Middle frontal gyrus (tissue), 1 donor: Measurements from ENCODE around the gene TNFAIP2.

Experiments used
- DNase-seq: peaks from one replicate; pipeline ENCODE4 v3.0.0-alpha.2; 2015; ENCODE audit warnings: low spot score; ENCODE audit errors: extremely low spot score

TNFAIP2 gene

GRCh38 chr14:103094406-103095209 lies 28.7 kb upstream of the TNFAIP2 start, which contains the start of gene EXOC3L4:
Gene EXOC3L4, plus strand, starts transcription at chr14:103094725. Its CDS starts 5,495 bp downstream, at chr14:103100220.
- DNase-seq, result no peak

DNA sequence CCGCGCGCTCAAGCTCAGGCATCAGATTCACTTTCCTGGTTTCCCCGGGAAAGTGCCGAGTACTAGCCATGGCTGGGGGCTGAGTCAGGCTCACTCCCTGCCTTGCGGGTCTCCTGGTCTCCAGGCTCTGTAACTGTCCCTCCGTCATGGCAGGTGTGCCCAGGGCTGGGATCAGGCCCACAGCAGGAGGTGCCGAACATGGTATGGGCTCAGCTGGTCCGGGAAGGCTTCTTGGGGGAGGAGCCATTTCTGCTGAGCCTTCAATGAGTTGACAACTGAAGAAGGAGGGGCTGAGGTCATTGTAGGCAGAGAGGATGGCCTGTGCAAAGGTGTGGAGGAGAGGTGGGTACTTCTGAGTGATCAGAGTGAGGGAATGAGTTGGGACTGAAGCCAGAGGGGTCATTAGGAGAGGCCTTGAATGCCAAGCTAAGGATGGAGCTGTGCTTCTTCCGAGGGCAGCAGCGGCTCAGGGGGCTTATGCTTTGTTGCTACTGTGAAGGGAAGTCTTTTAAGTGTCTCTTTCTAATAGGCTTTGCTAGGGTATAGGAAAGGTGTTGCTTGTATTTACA lies 28.0 kb upstream of the TNFAIP2 start:
- DNase-seq, result no peak

DNA sequence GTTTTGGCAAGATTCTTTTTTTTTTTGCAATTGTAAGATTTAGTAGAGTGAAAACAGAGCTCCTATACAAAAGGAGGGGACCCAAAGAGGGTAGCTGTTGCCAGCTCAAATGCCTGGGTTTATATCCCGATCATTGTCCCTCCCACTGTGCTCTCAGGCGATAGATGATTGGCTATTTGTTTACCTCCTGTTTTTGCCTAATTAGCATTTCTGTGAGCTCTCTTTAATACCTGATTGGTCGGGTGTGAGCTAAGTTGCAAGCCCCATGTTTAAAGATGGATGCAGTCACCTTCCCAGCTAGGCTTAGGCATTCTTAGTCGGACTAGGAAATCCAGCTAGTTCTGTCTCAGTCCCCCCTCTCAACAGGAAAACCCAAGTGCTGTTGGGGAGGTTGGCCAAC lies 26.9 kb upstream of the TNFAIP2 start:
- DNase-seq, result no peak

- no peak for DNase-seq
These were observed 25.8 kb upstream of the TNFAIP2 start for GRCh38 chr14:103097244-103097993.

GRCh38 chr14:103097994-103098957 lies 25.0 kb upstream of the TNFAIP2 start:
- no peak for DNase-seq

DNA sequence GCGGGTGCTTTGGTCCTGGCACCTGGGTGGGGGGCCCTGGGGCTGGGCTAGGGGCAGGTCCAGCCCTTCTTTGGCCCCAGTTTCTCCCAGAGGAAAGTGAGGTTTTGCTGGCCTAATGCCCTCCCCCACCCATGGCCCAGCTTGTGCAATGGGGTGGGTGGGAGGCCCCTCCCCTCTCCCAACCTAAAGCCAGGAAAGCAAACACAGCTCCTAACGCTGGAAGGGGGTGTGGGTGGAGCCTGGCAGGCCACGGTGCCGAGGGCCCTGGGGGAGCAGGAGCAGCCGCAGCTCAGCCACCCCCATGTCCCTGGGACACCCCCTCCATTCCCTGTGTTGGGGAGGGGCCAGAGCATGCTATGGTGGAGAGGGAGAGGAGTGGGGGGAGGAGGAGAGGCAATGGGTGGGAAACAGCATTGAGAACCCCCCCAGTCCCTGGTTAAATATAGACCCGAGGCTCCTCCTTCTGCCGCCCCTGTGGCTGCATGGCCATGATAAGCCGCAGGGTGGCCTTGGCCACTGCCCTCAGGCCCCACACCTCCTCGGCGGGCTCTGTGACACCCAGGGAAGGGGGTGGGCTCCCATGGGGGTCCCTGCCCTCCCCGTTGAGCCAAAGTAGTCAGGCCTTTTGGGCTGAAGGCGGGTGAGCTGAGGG lies 24.1 kb upstream of the TNFAIP2 start:
- no peak for DNase-seq

DNA sequence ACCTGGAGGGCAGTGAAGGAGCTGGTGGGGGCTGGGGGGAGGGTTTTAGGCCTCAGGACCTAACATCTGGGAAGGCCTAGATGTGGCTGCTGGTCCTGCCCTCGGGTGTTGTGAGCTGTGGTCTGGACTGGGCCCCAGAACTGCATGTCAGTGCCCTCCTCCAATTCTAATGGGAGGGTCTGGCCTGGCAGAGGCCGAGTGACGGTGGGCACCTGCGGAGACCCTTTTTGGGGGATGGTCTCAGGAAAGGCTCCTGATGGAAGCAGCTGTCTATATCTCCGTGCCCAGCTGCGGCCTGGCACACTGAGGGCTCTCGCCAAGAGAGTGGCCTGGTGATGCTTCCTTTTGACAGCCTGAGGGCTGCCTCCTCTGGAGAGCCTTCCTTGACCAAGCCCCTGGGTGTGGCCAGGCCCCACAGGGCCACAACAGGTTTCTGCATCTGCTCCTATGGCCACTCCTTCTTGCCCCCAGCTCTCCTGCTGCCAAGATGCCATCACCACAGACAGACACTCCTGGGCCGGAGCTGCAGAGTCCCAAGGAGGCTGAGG lies 23.5 kb upstream of the TNFAIP2 start:
- no peak for DNase-seq

- no peak for DNase-seq
These were observed 22.8 kb upstream of the TNFAIP2 start for GRCh38 chr14:103100281-103101121.

DNA sequence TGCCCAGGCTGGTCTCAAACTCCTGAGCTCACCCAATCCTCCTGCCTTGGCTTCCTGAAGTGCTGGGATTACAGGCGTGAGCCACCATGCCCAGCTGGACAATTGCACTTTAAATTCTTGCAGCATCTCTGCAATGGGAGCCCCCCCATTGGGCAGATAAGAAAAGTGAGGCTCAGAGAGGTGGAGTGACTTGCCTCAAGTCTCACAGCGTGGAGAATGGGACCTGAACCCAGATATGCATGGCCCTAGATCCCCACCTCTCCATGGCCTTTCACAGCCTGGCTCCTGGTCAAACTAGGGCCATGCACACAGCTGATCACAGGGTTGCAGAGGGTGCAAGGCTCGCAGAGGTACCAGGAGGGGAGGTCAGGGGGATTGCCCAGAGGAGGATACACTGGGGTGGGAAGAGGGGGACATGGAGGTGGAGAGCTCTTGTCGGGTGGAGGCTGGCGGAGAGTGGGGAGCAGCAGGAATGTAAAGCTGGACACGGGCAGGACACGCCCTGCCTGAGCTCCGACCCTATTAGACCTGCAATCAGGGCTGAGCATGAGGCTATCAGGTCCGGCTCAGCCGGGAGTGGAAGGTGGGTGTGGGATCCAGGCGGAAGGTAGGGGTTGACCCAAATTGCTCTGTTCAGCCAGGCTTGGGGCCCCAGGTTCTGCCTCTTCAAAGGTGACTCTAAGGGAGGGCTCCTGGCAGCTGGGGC lies 21.9 kb upstream of the TNFAIP2 start:
- no peak for DNase-seq

DNA sequence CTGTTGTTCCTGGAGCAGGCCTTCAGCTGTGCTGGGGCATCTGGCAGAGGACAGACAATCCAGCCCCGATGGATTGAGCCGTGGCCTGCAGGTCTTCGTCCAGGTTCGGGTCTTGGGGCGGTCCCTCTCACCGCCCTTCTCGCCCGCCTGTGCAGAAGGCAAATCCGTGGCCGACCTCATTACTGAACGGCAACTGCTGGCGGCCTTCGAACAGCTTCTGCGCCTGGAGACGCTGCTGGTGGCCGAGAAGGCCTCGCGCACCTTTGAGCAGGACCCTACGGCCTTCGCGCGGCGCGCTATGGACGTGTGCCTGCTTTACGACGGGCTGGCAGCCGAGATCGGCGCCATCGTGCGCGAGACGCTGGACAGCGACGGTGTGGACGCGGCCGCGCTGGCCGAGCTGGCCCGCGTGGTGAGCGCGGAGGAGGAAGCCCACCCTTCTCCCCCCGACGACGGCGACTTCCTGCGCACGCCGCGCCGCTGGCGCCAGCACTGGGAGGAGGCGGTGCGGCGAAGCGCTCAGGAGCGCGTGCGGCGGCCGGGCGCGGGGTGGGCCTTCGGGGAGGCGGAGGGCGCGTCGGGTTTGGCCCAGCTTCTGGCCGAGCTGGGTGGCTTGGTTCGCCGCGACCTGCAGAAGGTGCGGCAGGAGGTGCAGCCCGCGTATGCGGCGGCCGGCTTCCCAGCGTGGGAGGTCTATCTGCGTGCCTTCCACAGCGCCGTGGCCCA lies 21.1 kb upstream of the TNFAIP2 start:
- no peak for DNase-seq

DNA sequence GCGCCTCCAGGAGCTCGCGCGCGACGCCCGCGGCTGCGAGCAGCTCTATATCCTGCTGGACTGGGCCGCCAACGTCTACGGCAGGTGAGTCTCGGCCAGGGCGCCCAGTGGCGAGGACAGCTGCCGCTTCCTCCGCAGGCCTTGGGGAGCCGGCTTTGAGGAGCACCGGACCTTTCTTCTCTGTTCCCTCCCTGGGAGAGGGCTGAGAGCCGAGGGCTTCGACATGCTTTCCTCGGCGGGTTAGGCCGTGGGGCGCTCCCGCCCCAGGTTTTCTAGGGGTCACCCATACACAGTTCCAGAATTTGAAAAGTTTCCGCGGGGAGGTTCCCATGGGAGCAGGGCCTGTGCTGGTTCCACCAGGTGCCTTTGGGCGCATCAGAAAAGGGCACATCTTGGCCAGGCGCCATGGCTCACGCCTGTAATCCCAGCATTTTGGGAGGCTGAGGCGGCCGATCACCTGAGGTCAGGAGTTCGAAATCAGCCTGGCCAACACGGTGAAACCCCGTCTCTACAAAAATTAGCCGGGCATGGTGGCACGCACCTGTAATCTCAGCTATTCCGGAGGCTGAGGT lies 20.5 kb upstream of the TNFAIP2 start:
- no peak for DNase-seq

GRCh38 chr14:103103461-103104388 lies 19.5 kb upstream of the TNFAIP2 start:
- DNase-seq, result no peak

DNA sequence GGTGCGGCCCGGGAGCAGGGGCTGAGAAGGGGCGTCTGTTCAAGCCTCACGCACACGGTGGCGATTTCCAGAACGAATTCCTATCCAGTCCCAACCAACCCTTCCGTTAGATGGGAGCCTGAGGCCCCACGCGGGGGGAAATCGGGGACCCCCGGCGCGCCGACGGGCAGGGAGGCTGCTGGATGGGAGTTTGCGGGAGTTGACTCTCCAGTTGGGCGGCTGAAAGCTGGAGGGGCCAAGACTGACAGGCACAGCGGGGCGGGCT lies 18.9 kb upstream of the TNFAIP2 start:
- DNase-seq, result no peak

DNA sequence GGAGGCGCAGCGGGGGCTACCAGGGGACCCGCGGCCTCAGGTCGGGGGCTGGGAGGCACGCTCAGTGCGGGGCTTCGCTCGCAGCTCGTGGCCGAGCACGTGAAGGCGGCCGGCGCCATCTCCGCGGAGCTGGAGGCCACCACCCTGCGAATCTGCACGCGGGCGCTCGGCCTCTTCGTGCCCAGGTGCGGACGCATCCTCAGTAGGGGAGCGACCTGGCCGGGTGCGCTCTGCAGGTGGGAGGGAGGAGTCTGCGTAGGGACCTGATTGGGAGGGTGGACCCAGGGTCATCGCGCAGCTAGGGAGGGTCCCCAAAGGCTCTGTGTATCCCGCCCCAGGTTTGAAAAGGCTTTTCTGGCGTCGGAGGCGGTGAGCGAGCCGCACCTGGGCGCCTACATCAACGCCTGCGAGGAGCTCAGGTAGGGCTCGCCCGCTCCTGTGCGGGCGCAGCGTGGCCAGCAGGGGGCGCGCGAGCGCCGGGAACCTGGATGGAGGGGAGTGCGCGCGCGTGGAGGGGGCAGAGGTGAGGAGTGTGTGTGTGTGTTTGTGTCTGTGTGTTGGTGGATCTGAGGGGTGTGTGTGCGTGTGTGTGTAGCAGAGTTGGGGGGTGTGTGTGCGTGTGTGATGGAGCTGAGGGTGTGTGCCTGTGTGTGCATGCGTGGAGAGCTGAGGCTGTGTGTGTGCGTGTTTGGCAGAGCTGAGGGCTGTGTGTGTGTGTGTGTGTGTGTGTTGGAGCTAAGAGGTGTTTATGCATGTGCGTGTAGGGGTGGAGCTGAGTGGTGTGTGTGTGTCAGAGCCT lies 18.4 kb upstream of the TNFAIP2 start:
- DNase-seq, result no peak

DNA sequence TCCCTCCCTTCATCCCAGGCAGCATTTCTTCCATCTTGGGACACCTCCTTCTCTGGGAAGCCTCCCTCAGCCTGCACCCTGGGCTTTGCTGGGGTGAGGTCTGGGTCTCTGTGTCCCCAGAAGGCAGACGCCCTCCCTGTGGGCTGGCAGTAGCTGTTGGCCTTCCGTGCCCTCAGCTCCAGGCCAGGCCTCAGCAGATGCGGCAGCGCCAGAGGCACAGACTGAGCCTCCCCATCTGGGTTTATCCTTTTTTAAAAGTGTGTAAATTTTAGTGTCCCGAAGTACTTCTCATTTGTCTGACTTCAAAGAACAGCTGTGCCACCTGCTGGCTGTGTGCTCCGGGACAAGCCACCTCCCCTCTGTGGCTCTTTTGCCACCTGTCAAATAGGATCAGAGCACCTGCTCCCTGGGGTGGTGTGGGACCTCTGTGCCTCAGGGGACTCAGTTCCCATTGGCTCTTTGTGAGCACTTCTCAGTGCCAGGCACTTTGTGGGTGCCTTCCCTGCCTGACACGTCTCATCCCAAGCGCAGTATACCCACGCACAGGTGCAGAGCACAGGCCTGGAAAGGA lies 17.6 kb upstream of the TNFAIP2 start:
- DNase-seq, result no peak

DNA sequence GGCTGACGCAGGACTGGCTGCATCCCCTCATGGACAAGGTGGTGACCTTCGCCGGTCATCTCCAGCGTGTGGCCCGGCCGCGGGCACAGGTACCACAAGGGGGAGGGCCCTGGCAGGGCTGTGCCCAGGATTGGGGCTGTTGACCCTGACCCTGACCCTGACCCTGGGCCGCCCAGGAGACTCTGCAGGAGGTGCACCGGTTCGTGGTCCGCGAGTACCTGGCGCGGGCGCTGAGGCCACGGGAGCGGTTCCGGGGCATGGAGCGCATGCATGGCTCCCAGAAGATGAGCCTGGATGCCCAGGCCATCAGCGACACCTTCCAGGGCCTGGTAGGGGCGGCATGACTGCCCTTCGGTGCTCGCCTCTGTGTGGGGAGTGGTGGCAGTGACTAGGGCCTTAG lies 15.8 kb upstream of the TNFAIP2 start:
- DNase-seq, result no peak
